B cell (primary cell): Measurements from ENCODE around the gene RAD51D. TPM values are rescaled to one million over a fixed set of nuclear protein-coding genes. Genes with fewer than 3 reads are reported as not detected.

ENCODE experiments used
- ATAC-seq: fragments of 200-7000 bp; cut with Tn5 transposase; one replicate; pipeline ENCODE4 v1.10.0; 2021; ENCODE audit warnings: low read depth, mild to moderate bottlenecking, moderate number of reproducible peaks, moderate library complexity
- CTCF ChIA-PET: fragments of 350-600 bp; sonication (Branson Sonifier 250); formaldehyde crosslinking; loops from one replicate; lab custom pipeline; 2021; ENCODE audit warnings: antibody characterized with exemption, inconsistent platforms; lab: Charles Lee
- POLR2A ChIA-PET: fragments of 350-600 bp; sonication (Branson Sonifier 250); formaldehyde crosslinking; loops from one replicate; lab custom pipeline; 2021; ENCODE audit warnings: antibody characterized with exemption; lab: Charles Lee
- DNase-seq: peaks from one replicate; pipeline ENCODE4 v3.0.0; 2013
- H2AFZ ChIP-seq: 2 replicates; pipeline ENCODE4 v1.6.1; 2012; ENCODE audit warnings: mild to moderate bottlenecking, low read depth, low read length; ENCODE audit not compliant: insufficient read depth, poor library complexity, severe bottlenecking
- H3K27ac ChIP-seq, 2 donors: 1 replicate in 1 of 2; 2 replicates in 1 of 2; pipeline ENCODE4 v1.5.1; 2012 to 2013; ENCODE audit warnings: low read length in 2 of 2, mild to moderate bottlenecking in 2 of 2, moderate library complexity in 1 of 2
- H3K27me3 ChIP-seq, 4 experiments: fragments of 200-600 bp in 1 of 4; sonication (generic) in 1 of 4; replicated peaks in 1 of 4; 1 replicate in 2 of 4; 2 replicates in 2 of 4; pipeline versions ENCODE4 v1.6.1 to v1.7.0; 2013 to 2016; ENCODE audit warnings: low read length in 3 of 4, mild to moderate bottlenecking in 2 of 4, mixed read lengths in 1 of 4, moderate library complexity in 1 of 4; ENCODE audit not compliant: insufficient read depth in 4 of 4, control insufficient read depth in 3 of 4; ENCODE audit errors: control extremely low read depth in 1 of 4
- H3K36me3 ChIP-seq, 2 experiments: replicated peaks in 1 of 2; 1 replicate in 1 of 2; 2 replicates in 1 of 2; pipeline versions ENCODE4 v1.6.1 to v1.7.1; 2013; ENCODE audit warnings: low read length in 1 of 2; ENCODE audit not compliant: insufficient read depth in 2 of 2, control insufficient read depth in 1 of 2; ENCODE audit errors: control extremely low read depth in 1 of 2, extremely low read depth in 1 of 2
- H3K4me1 ChIP-seq, 2 donors: fragments of 200-600 bp in 1 of 2; sonication (generic) in 1 of 2; 1 replicate in 1 of 2; 2 replicates in 1 of 2; pipeline versions ENCODE4 v1.5.1 to v1.6.1; 2013 to 2017; ENCODE audit warnings: low read length in 2 of 2; ENCODE audit not compliant: control insufficient read depth in 2 of 2, insufficient read depth in 2 of 2
- H3K4me2 ChIP-seq: replicated peaks from 2 replicates; pipeline ENCODE3; 2012; ENCODE audit warnings: mild to moderate bottlenecking, low read depth, low read length; ENCODE audit not compliant: poor library complexity, severe bottlenecking
- H3K4me3 ChIP-seq, 5 experiments: fragments of 200-600 bp in 1 of 5; sonication (generic) in 1 of 5; 1 replicate in 3 of 5; 2 replicates in 2 of 5; pipeline versions ENCODE4 v1.5.1 to v1.7.0; 2011 to 2016; ENCODE audit warnings: low read length in 4 of 5, mild to moderate bottlenecking in 4 of 5, low read depth in 2 of 5, control low read depth in 1 of 5, moderate library complexity in 1 of 5; ENCODE audit not compliant: insufficient read depth in 1 of 5; ENCODE audit errors: control extremely low read depth in 1 of 5, extremely low read depth in 1 of 5
- H3K79me2 ChIP-seq: fragments of 200-600 bp; sonication (generic); one replicate; pipeline ENCODE4 v1.6.0; 2016; ENCODE audit warnings: low read length; ENCODE audit not compliant: control insufficient read depth, insufficient read depth
- H3K9ac ChIP-seq: fragments of 200-600 bp; sonication (generic); 2 replicates; pipeline ENCODE4 v1.6.1; 2017; ENCODE audit warnings: mild to moderate bottlenecking, low read length, moderate library complexity
- H3K9me3 ChIP-seq, 3 donors: one replicate each; pipeline versions ENCODE4 v1.6.1 to v1.7.1; 2013; ENCODE audit warnings: low read length in 2 of 3; ENCODE audit not compliant: control insufficient read depth in 2 of 3, insufficient read depth in 1 of 3; ENCODE audit errors: control extremely low read depth in 1 of 3
- H4K20me1 ChIP-seq: 2 replicates; pipeline ENCODE4 v1.6.0; 2012; ENCODE audit warnings: mild to moderate bottlenecking, low read length; ENCODE audit not compliant: insufficient read depth, control insufficient read depth, poor library complexity, severe bottlenecking
- H3K27ac Mint-ChIP-seq: one replicate; pipeline ENCODE4 v1.8.0; 2021; ENCODE audit warnings: mixed read lengths
- H3K27me3 Mint-ChIP-seq: one replicate; pipeline ENCODE4 v1.8.0; 2021; ENCODE audit warnings: mixed read lengths
- H3K4me1 Mint-ChIP-seq: one replicate; pipeline ENCODE4 v1.8.0; 2021; ENCODE audit warnings: mixed read lengths
- H3K4me3 Mint-ChIP-seq: one replicate; pipeline ENCODE4 v1.8.0; 2021; ENCODE audit warnings: mixed read lengths
- H3K9me3 Mint-ChIP-seq: one replicate; pipeline ENCODE4 v1.8.0; 2022; ENCODE audit warnings: mixed read lengths; ENCODE audit not compliant: insufficient read depth
- EZH2 ChIP-seq: IDR thresholded peaks from 2 replicates; pipeline ENCODE4 v1.6.1; 2012; ENCODE audit warnings: borderline replicate concordance, low read depth, mild to moderate bottlenecking, moderate library complexity, low read length; ENCODE audit not compliant: insufficient read depth, poor library complexity, severe bottlenecking
- WGBS: methylation state at CpG from one replicate; pipeline ENCODE4 v1.1.5; 2013; ENCODE audit warnings: missing lambda C conversion rate; ENCODE audit not compliant: insufficient coverage; 5-methylcytosine and 5-hydroxymethylcytosine counted together
- intact Hi-C: fragments of 100-400 bp; cut with micrococcal nuclease; formaldehyde crosslinking; loops from one replicate; pipeline ENCODE4 v1.10.0; 2022
- polyA plus RNA-seq: library from polyadenylated mRNA; depleted of rRNA; stranded (reverse); fragments of >200 nt; gene quantifications from 2 replicates; pipeline ENCODE4 v1.2.3, GENCODE V29; 2012
- total RNA-seq, 2 donors: library from RNA; stranded (reverse); fragments of 120-200 nt in 1 of 2; gene quantifications; 1 replicate in 1 of 2; 2 replicates in 1 of 2; pipeline versions ENCODE4 v1.2.3 to v1.2.4, GENCODE V29; 2013 to 2022
- TF ChIP-seq, protein P1 (sequence below): fragments of 200-600 bp; IDR thresholded peaks from one replicate; pipeline ENCODE4 v1.8.0; 2022; ENCODE audit warnings: antibody characterized with exemption, mild to moderate bottlenecking

The RAD51D gene
- total and polyA plus RNA-seq, 2 donors (not counting 1 experiment from before 2014, with no cell fraction given), result 12.8 to 29.4 TPM

DNA sequence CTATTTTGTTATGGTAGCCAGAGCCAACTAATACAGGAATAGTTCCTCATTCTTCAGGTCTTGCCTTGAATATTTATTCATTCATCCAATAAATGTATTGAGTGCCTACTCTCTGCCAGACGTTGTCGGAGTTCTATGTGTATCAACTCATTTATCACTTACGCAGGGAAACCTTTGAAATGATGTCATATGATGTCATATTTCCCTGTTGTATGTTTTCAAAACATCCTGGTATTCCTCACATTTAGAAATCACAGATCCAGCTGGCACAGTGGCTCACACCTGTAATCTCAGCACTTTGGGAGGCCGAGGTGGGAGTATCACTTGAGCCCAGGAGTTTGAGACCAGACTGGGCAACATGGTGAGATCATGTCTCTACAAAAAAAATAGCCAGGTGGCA, 25.2 kb upstream of the RAD51D start:
- H3K27ac ChIP-seq, result no peak overlapping the region
- peaks cover 18% of the 10 kb centered on the region for H3K79me2 ChIP-seq
- ChIA-PET POLR2A (no interaction called here), CTCF (no interaction called here)
- ATAC-seq (no peak), DNase-seq (no peak)
- no peak overlapping the region for H3K4me3 Mint-ChIP-seq
- H3K27me3 ChIP-seq, result peaks cover 0 to under 1% (median 0%) of the 10 kb centered on the region in 4 experiments
- no peak overlapping the region for H2AFZ ChIP-seq
- peaks cover 20% of the 10 kb centered on the region for H3K4me1 Mint-ChIP-seq
- no peaks in the 10 kb centered on the region for H3K36me3 ChIP-seq
- no peaks in the 10 kb centered on the region for H3K9me3 Mint-ChIP-seq
- no peak overlapping the region for H3K9ac ChIP-seq
- 86% methylated on average over 1 of the region's 4 CpGs for WGBS
- intact Hi-C loops, result no loop called here
- H3K27me3 Mint-ChIP-seq, result peaks cover 4% of the 10 kb centered on the region
- TF ChIP-seq EZH2, result no peak
- TF ChIP-seq, protein P1, sequence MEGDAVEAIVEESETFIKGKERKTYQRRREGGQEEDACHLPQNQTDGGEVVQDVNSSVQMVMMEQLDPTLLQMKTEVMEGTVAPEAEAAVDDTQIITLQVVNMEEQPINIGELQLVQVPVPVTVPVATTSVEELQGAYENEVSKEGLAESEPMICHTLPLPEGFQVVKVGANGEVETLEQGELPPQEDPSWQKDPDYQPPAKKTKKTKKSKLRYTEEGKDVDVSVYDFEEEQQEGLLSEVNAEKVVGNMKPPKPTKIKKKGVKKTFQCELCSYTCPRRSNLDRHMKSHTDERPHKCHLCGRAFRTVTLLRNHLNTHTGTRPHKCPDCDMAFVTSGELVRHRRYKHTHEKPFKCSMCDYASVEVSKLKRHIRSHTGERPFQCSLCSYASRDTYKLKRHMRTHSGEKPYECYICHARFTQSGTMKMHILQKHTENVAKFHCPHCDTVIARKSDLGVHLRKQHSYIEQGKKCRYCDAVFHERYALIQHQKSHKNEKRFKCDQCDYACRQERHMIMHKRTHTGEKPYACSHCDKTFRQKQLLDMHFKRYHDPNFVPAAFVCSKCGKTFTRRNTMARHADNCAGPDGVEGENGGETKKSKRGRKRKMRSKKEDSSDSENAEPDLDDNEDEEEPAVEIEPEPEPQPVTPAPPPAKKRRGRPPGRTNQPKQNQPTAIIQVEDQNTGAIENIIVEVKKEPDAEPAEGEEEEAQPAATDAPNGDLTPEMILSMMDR, result no peak
- H3K9me3 ChIP-seq, result no peaks in the 10 kb centered on the region
- peaks cover 5 to 11% of the 10 kb centered on the region in 2 donors for H3K4me1 ChIP-seq
- no peak overlapping the region for H3K27ac Mint-ChIP-seq
- H3K4me3 ChIP-seq, result no peak overlapping the region
- H4K20me1 ChIP-seq, result no peaks in the 10 kb centered on the region
- H3K4me2 ChIP-seq, result no peak overlapping the region

DNA sequence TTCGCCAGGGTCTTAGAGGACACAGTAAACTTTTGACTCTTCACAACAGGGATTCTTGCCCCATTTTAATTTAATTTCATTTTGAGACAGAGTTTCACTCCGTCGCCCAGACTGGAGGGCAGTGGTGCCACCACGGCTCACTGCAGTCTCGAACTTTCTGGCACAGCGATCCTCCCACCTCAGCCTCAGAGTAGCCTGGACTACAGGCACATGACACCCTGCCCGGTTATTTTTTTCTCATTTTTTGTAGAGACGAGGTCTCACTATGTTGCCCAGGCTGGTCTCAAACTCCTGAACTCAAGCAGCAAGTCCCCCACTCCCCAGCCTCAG, 22.8 kb upstream of the RAD51D start:
- no peak for ATAC-seq
- Mint-ChIP-seq H3K27me3 (no peaks in the 10 kb centered on the region), H3K4me1 (peaks cover 20% of the 10 kb centered on the region), H3K9me3 (no peaks in the 10 kb centered on the region), H3K27ac (no peak overlapping the region), H3K4me3 (peak overlapping the region; percentile 87)
- Histone ChIP-seq H4K20me1 (no peaks in the 10 kb centered on the region), H3K4me2 (peak overlapping the region; percentile 96), H3K9me3 (no peaks in the 10 kb centered on the region), H3K4me1 (peaks cover 5 to 11% of the 10 kb centered on the region in 2 donors), H3K27me3 (no peaks in the 10 kb centered on the region), H3K27ac (no peak overlapping the region), H3K36me3 (peaks cover 0 to 19% of the 10 kb centered on the region in 2 experiments), H2AFZ (peak overlapping the region; percentile 100), H3K79me2 (peaks cover 22% of the 10 kb centered on the region), H3K4me3 (peak overlapping the region in 2 of 5 experiments; percentile 84 to 93), H3K9ac (peak overlapping the region; percentile 87)
- intact Hi-C loops, result loop anchor here (1.0 kb wide), 6 partner anchors 23 to 391 kb away; partner anchors contain the start of genes CCT6B, RAD51D and ZNF830
- WGBS, result 75% methylated on average over 8 of the region's 8 CpGs
- DNase-seq, result no peak
- CTCF ChIA-PET, result interaction anchor here (1.1 to 1.8 kb wide), 4 partner anchors 14 to 436 kb away, joined by 3 to 7 read pairs (median 4); partner anchors contain the start of genes PEX12 and SLFN12L
- POLR2A ChIA-PET, result interaction anchor here (1.5 kb wide), 1 partner anchor 436 kb away, joined by 3 read pairs; the partner anchor contains the start of gene PEX12
- TF ChIP-seq, protein P1, result peak; percentile 45
- no peak for TF ChIP-seq EZH2
